HEK293 (cell line): ENCODE results near the gene ERBB4.
A peak's percentile ranks its signal among the peaks of the same experiment; 100 is the strongest.

Experiments
- CTCF ChIA-PET: fragments of 350-600 bp; formaldehyde crosslinking; extraction: SDS; loops from one replicate; lab custom pipeline; 2021; ENCODE audit warnings: antibody characterized with exemption; lab: Yijun Ruan, JAX
- POLR2A ChIA-PET: fragments of 300-600 bp; formaldehyde crosslinking; extraction: SDS; loops from one replicate; lab custom pipeline; 2020; ENCODE audit warnings: antibody characterized with exemption, inconsistent platforms; lab: Yijun Ruan, JAX
- H3K27ac ChIP-seq: fragments of 200-500 bp; sonication (Bioruptor generic); 2 replicates; pipeline ENCODE4 v1.5.1; 2014; ENCODE audit warnings: low read depth, low read length, control low read depth, inconsistent platforms; ENCODE audit errors: extremely low read depth
- H3K36me3 ChIP-seq, 2 experiments: fragments of 200-500 bp in 1 of 2; sonication (Bioruptor generic) in 1 of 2; 1 replicate in 1 of 2; 2 replicates in 1 of 2; pipeline ENCODE4 v1.5.1; 2014 to 2017; ENCODE audit warnings: inconsistent platforms in 2 of 2, low read length in 2 of 2; ENCODE audit not compliant: control insufficient read depth in 2 of 2, insufficient read depth in 1 of 2
- H3K4me1 ChIP-seq: fragments of 200-500 bp; sonication (Bioruptor generic); 2 replicates; pipeline ENCODE4 v1.5.1; 2014; ENCODE audit warnings: mild to moderate bottlenecking, low read length, inconsistent platforms; ENCODE audit not compliant: control insufficient read depth, insufficient read depth
- H3K4me3 ChIP-seq: 2 replicates; pipeline ENCODE4 v1.5.1; 2011; ENCODE audit warnings: low read depth, mild to moderate bottlenecking, control low read depth, low read length, moderate library complexity
- H3K9me3 ChIP-seq: fragments of 200-500 bp; sonication (Bioruptor generic); 2 replicates; pipeline ENCODE4 v1.5.1; 2014; ENCODE audit warnings: low read depth, low read length, inconsistent platforms; ENCODE audit not compliant: control insufficient read depth, insufficient read depth
- ATF2 ChIP-seq: fragments of 450-650 bp; formaldehyde crosslinking; IDR thresholded peaks from 2 replicates; pipeline ENCODE4 v1.5.1; 2016; ENCODE audit warnings: missing biosample characterization, missing genetic modification characterization, low read depth
- IKZF3 ChIP-seq: fragments of 450-650 bp; IDR thresholded peaks from 2 replicates; pipeline ENCODE4 v1.5.0; 2018; ENCODE audit warnings: missing biosample characterization, mild to moderate bottlenecking, missing genetic modification characterization, moderate library complexity
- KLF1 ChIP-seq: fragments of 450-650 bp; formaldehyde crosslinking; IDR thresholded peaks from 2 replicates; pipeline ENCODE4 v1.5.1; 2016; ENCODE audit warnings: missing biosample characterization, missing genetic modification characterization
- MEIS1 ChIP-seq: sonication (generic); formaldehyde crosslinking; IDR thresholded peaks from 2 replicates; pipeline ENCODE4 v1.8.1; 2022; ENCODE audit warnings: missing genetic modification reagents, mild to moderate bottlenecking, borderline replicate concordance
- PRDM1 ChIP-seq: fragments of 450-650 bp; formaldehyde crosslinking; IDR thresholded peaks from 2 replicates; pipeline ENCODE4; 2016; ENCODE audit warnings: missing biosample characterization, missing genetic modification characterization
- PRDM4 ChIP-seq: fragments of 450-650 bp; formaldehyde crosslinking; IDR thresholded peaks from 2 replicates; pipeline ENCODE4 v1.5.1; 2017; ENCODE audit warnings: missing biosample characterization, missing genetic modification characterization
- ZBTB21 ChIP-seq: fragments of 450-650 bp; formaldehyde crosslinking; IDR thresholded peaks from 2 replicates; pipeline ENCODE4 v1.5.1; 2017; ENCODE audit warnings: missing biosample characterization, missing genetic modification characterization
- ZFP3 ChIP-seq: fragments of 450-650 bp; formaldehyde crosslinking; IDR thresholded peaks from 2 replicates; pipeline ENCODE4 v1.5.1; 2016; ENCODE audit warnings: low read depth, missing biosample characterization, missing genetic modification characterization
- ZFP41 ChIP-seq: fragments of 450-650 bp; formaldehyde crosslinking; IDR thresholded peaks from 2 replicates; pipeline ENCODE4 v1.5.1; 2016; ENCODE audit warnings: missing biosample characterization, missing genetic modification characterization, borderline replicate concordance
- ZNF157 ChIP-seq: fragments of 450-650 bp; formaldehyde crosslinking; IDR thresholded peaks from 2 replicates; pipeline ENCODE4 v1.5.1; 2016; ENCODE audit warnings: missing biosample characterization, missing genetic modification characterization
- ZNF18 ChIP-seq: fragments of 450-650 bp; formaldehyde crosslinking; IDR thresholded peaks from 2 replicates; pipeline ENCODE4 v1.5.1; 2016; ENCODE audit warnings: missing biosample characterization, missing genetic modification characterization
- ZNF223 ChIP-seq: fragments of 450-650 bp; formaldehyde crosslinking; IDR thresholded peaks from 2 replicates; pipeline ENCODE4 v1.5.1; 2016; ENCODE audit warnings: missing biosample characterization, missing genetic modification characterization
- ZNF324 ChIP-seq: fragments of 450-650 bp; formaldehyde crosslinking; IDR thresholded peaks from 2 replicates; pipeline ENCODE4 v1.5.1; 2016; ENCODE audit warnings: missing biosample characterization, missing genetic modification characterization
- ZNF335 ChIP-seq: fragments of 450-650 bp; formaldehyde crosslinking; conservative IDR thresholded peaks from 2 replicates; pipeline ENCODE4 v1.5.1; 2016; ENCODE audit warnings: missing biosample characterization, missing genetic modification characterization
- ZNF350 ChIP-seq: fragments of 450-650 bp; formaldehyde crosslinking; IDR thresholded peaks from 2 replicates; pipeline ENCODE4 v1.5.0; 2017; ENCODE audit warnings: missing biosample characterization, mild to moderate bottlenecking, missing genetic modification characterization
- ZNF398 ChIP-seq: fragments of 450-650 bp; formaldehyde crosslinking; IDR thresholded peaks from 2 replicates; pipeline ENCODE4 v1.5.1; 2017; ENCODE audit warnings: missing biosample characterization, missing genetic modification characterization
- ZNF658 ChIP-seq: fragments of 450-650 bp; formaldehyde crosslinking; IDR thresholded peaks from 2 replicates; pipeline ENCODE4; 2016; ENCODE audit warnings: missing biosample characterization, missing genetic modification characterization
- ZNF677 ChIP-seq: fragments of 450-650 bp; IDR thresholded peaks from 2 replicates; pipeline ENCODE4 v1.5.0; 2018; ENCODE audit warnings: missing biosample characterization, mild to moderate bottlenecking, missing genetic modification characterization, moderate library complexity
- ZNF701 ChIP-seq: fragments of 450-650 bp; formaldehyde crosslinking; IDR thresholded peaks from 2 replicates; pipeline ENCODE4 v1.5.1; 2016; ENCODE audit warnings: missing biosample characterization, missing genetic modification characterization
- TF ChIP-seq, protein P1 (sequence below): fragments of 450-650 bp; formaldehyde crosslinking; IDR thresholded peaks from 2 replicates; pipeline ENCODE4 v1.5.1; 2017; ENCODE audit warnings: missing biosample characterization, missing genetic modification characterization
- TF ChIP-seq, protein P2 (sequence below): fragments of 450-650 bp; formaldehyde crosslinking; IDR thresholded peaks from 2 replicates; pipeline ENCODE4 v1.5.1; 2016; ENCODE audit warnings: missing biosample characterization, missing genetic modification characterization

Gene ERBB4

DNA sequence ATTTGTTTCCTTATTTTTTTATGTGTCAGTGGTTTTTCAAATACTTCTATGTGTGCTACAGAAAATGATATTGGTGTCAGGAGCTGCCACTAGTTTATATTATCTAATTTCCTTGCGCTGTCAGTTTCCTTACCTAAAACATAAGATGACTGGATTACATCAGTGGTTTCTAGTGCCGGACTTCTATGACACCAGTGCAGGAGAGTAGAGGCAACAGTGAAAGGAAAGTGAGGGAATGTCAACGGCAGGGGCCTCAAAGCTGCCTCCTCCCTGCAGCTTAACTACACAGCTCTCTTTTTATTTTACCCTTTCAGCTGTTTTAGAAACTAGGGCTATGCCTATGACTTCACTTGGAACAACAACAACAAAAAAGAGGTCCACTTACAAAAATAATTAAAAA is 6.5 kb downstream of the ERBB4 start:
- POLR2A ChIA-PET: no interaction called here
- CTCF ChIA-PET: interaction anchor here (0.8 to 1.6 kb wide), 6 partner anchors 8 to 787 kb away, joined by 3 to 16 read pairs (median 4); no protein-coding TSS in a partner anchor
- TF ChIP-seq ZNF335 (tag by site-specific recombination): peak; percentile 46; the same call in 1 of the 2 replicates
- 0 out of 2 replicates have a peak, but pooled peaks have one; percentile 28 for TF ChIP-seq ATF2 (tag by site-specific recombination)
- TF ChIP-seq, protein P1, sequence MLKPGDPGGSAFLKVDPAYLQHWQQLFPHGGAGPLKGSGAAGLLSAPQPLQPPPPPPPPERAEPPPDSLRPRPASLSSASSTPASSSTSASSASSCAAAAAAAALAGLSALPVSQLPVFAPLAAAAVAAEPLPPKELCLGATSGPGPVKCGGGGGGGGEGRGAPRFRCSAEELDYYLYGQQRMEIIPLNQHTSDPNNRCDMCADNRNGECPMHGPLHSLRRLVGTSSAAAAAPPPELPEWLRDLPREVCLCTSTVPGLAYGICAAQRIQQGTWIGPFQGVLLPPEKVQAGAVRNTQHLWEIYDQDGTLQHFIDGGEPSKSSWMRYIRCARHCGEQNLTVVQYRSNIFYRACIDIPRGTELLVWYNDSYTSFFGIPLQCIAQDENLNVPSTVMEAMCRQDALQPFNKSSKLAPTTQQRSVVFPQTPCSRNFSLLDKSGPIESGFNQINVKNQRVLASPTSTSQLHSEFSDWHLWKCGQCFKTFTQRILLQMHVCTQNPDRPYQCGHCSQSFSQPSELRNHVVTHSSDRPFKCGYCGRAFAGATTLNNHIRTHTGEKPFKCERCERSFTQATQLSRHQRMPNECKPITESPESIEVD (tag by site-specific recombination): peak; percentile 48
- no peak for TF ChIP-seq ZFP3 (tag by site-specific recombination)
- TF ChIP-seq, protein P2, sequence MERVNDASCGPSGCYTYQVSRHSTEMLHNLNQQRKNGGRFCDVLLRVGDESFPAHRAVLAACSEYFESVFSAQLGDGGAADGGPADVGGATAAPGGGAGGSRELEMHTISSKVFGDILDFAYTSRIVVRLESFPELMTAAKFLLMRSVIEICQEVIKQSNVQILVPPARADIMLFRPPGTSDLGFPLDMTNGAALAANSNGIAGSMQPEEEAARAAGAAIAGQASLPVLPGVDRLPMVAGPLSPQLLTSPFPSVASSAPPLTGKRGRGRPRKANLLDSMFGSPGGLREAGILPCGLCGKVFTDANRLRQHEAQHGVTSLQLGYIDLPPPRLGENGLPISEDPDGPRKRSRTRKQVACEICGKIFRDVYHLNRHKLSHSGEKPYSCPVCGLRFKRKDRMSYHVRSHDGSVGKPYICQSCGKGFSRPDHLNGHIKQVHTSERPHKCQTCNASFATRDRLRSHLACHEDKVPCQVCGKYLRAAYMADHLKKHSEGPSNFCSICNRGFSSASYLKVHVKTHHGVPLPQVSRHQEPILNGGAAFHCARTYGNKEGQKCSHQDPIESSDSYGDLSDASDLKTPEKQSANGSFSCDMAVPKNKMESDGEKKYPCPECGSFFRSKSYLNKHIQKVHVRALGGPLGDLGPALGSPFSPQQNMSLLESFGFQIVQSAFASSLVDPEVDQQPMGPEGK: no peak
- peak; percentile 79 for TF ChIP-seq PRDM4 (tag by site-specific recombination)
- peak; percentile 65; the same call in 1 of the 2 replicates for TF ChIP-seq PRDM1 (tag by site-specific recombination)
- TF ChIP-seq ZNF18: no peak
- 0 out of 2 replicates have a peak, but pooled peaks have one; percentile 23 for TF ChIP-seq IKZF3 (tag by site-specific recombination)

GRCh38 chr2:212531499-212531898 is 7.1 kb downstream of the ERBB4 start:
- H3K9me3 ChIP-seq: no peaks in the 10 kb centered on the region
- H3K4me3 ChIP-seq: no peak overlapping the region
- ChIA-PET POLR2A (no interaction called here), CTCF (interaction anchor here (1.6 kb wide), 1 partner anchor 11 kb away, joined by 16 read pairs; no protein-coding TSS in a partner anchor)
- H3K36me3 ChIP-seq: no peaks in the 10 kb centered on the region
- H3K27ac ChIP-seq: no peak overlapping the region
- H3K4me1 ChIP-seq: peaks cover 42% of the 10 kb centered on the region
- TF ChIP-seq ZNF677 (tag by site-specific recombination) (no peak), ZBTB21 (tag by site-specific recombination) (no peak), ZNF350 (no peak), KLF1 (tag by site-specific recombination) (no peak), ZNF701 (tag by site-specific recombination) (no peak), ZNF324 (tag by site-specific recombination) (no peak), ZFP41 (tag by site-specific recombination) (no peak), ZNF658 (tag by site-specific recombination) (no peak), ZNF157 (tag by site-specific recombination) (no peak), ZNF223 (tag by site-specific recombination) (no peak), ZNF398 (tag by site-specific recombination) (no peak), MEIS1 (no peak)

More for the DNA sequence above, 6.5 kb downstream of the ERBB4 start:
- Histone ChIP-seq H3K4me3 (no peak overlapping the region), H3K36me3 (no peaks in the 10 kb centered on the region), H3K9me3 (no peaks in the 10 kb centered on the region), H3K4me1 (peaks cover 42% of the 10 kb centered on the region), H3K27ac (no peak overlapping the region)
